ENCODE results near the gene LRRC8E.

GRCh38 chr19:7897292-7897691 lies 9.0 kb downstream of the LRRC8E start:
- TF ChIP-seq, protein P1, sequence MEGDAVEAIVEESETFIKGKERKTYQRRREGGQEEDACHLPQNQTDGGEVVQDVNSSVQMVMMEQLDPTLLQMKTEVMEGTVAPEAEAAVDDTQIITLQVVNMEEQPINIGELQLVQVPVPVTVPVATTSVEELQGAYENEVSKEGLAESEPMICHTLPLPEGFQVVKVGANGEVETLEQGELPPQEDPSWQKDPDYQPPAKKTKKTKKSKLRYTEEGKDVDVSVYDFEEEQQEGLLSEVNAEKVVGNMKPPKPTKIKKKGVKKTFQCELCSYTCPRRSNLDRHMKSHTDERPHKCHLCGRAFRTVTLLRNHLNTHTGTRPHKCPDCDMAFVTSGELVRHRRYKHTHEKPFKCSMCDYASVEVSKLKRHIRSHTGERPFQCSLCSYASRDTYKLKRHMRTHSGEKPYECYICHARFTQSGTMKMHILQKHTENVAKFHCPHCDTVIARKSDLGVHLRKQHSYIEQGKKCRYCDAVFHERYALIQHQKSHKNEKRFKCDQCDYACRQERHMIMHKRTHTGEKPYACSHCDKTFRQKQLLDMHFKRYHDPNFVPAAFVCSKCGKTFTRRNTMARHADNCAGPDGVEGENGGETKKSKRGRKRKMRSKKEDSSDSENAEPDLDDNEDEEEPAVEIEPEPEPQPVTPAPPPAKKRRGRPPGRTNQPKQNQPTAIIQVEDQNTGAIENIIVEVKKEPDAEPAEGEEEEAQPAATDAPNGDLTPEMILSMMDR (conservative IDR thresholded peaks at IDR 0.05; ENCODE audit: low read depth, low read length) = no peak
- TF ChIP-seq EZH2 (IDR thresholded peaks at IDR 0.05; ENCODE audit: borderline replicate concordance, low read depth, low read length, poor library complexity, severe bottlenecking) = no peak

Measured in A673 (cell line).